HG03064 (cell line): Measurements from ENCODE around the gene OSBP2.

ENCODE experiments used
- ATAC-seq: cut with Tn5 transposase; IDR thresholded peaks from one replicate; pipeline ENCODE4 v1.9.1; 2021; ENCODE audit warnings: low read depth; ENCODE audit not compliant: unreplicated experiment

Gene OSBP2

GRCh38 chr22:30953206-30953605, 258.5 kb downstream of the OSBP2 start:
- no peak for ATAC-seq

GRCh38 chr22:30955153-30955552, 260.5 kb downstream of the OSBP2 start:
- ATAC-seq, result no peak
